Measurements from ENCODE around the gene SHISA5.

DNA sequence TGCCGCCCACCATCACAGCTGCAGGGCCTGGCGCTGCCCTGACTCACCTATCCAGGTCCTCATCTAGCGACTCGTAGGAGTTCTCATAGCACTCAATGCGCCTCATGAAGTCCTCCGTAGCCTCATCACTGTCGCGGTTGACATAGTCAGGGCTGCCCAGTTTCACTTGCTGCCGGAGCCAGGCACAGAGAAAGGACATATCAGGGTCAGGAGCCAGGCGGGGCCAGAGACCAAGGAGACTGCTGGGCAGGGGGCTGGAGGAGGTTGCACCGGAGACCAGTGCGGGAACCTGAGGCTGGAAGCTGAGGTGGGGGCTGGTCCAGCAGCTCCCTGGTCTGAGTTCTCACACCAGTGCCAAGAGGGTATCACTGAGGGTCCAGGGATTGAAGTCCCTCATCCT, 34.5 kb upstream of the SHISA5 start:
- TF ChIP-seq, protein P1, sequence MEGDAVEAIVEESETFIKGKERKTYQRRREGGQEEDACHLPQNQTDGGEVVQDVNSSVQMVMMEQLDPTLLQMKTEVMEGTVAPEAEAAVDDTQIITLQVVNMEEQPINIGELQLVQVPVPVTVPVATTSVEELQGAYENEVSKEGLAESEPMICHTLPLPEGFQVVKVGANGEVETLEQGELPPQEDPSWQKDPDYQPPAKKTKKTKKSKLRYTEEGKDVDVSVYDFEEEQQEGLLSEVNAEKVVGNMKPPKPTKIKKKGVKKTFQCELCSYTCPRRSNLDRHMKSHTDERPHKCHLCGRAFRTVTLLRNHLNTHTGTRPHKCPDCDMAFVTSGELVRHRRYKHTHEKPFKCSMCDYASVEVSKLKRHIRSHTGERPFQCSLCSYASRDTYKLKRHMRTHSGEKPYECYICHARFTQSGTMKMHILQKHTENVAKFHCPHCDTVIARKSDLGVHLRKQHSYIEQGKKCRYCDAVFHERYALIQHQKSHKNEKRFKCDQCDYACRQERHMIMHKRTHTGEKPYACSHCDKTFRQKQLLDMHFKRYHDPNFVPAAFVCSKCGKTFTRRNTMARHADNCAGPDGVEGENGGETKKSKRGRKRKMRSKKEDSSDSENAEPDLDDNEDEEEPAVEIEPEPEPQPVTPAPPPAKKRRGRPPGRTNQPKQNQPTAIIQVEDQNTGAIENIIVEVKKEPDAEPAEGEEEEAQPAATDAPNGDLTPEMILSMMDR (IDR thresholded peaks at IDR 0.05) = no peak
- no peak for TF ChIP-seq POLR2A (IDR thresholded peaks at IDR 0.05)
